Measurements from ENCODE around the gene TRMT1L.

GRCh38 chr1:185166106-185166505 is 9.4 kb upstream of the TRMT1L start:
- no peak for TF ChIP-seq CTCF (IDR thresholded peaks at IDR 0.05)
- no peak for TF ChIP-seq EP300 (IDR thresholded peaks at IDR 0.05; ENCODE audit: low read depth)
